OCI-LY7 (cell line): ENCODE measurements around the gene CEP89. TPM values are rescaled to one million over a fixed set of nuclear protein-coding genes. Genes with fewer than 3 reads are reported as not detected.

Source experiments
- BruUV-seq: library from RNA; stranded (reverse); fragments of 400-500 nt; replicated peaks from 2 replicates; lab custom pipeline; 2021; lab: Mats Ljungman, UMichigan
- CTCF ChIA-PET: fragments of 300-600 bp; sonication (Branson Sonifier 250); formaldehyde crosslinking; loops from one replicate; lab custom pipeline; 2022; ENCODE audit warnings: antibody characterized with exemption; ENCODE audit not compliant: unreplicated experiment; lab: Charles Lee
- POLR2A ChIA-PET: fragments of 300-600 bp; sonication (Branson Sonifier 250); formaldehyde crosslinking; loops from one replicate; lab custom pipeline; 2022; ENCODE audit warnings: antibody characterized with exemption; lab: Charles Lee
- DNase-seq: peaks from one replicate; pipeline ENCODE4 v3.0.0-alpha.2; 2015; ENCODE audit warnings: low spot score
- H2AFZ ChIP-seq: fragments of 200-600 bp; sonication (generic), shearing (Covaris generic); 2 replicates; pipeline ENCODE4 v1.6.1; 2014; ENCODE audit warnings: mild to moderate bottlenecking, antibody characterized with exemption, low read length, moderate library complexity
- H3K27ac ChIP-seq: fragments of 200-600 bp; sonication (generic); 2 replicates; pipeline ENCODE4 v1.5.1; 2014; ENCODE audit warnings: mixed run types, low read depth, mild to moderate bottlenecking, moderate library complexity, low read length, inconsistent platforms; ENCODE audit not compliant: poor library complexity, severe bottlenecking
- H3K36me3 ChIP-seq: fragments of 200-600 bp; sonication (generic); 2 replicates; pipeline ENCODE4 v1.6.1; 2014; ENCODE audit warnings: mild to moderate bottlenecking, antibody characterized with exemption, low read length, moderate library complexity, mixed read lengths; ENCODE audit not compliant: insufficient read depth
- H3K4me1 ChIP-seq: fragments of 200-600 bp; sonication (generic); 2 replicates; pipeline ENCODE4 v1.5.1; 2014; ENCODE audit warnings: mild to moderate bottlenecking, low read length; ENCODE audit not compliant: insufficient read depth, poor library complexity, severe bottlenecking
- H3K4me2 ChIP-seq: fragments of 200-600 bp; sonication (generic); 2 replicates; pipeline ENCODE4 v1.6.1; 2014; ENCODE audit warnings: mild to moderate bottlenecking, low read length
- H3K4me3 ChIP-seq: fragments of 200-600 bp; sonication (generic); 2 replicates; pipeline ENCODE4 v1.5.1; 2014; ENCODE audit warnings: mild to moderate bottlenecking, low read depth, low read length; ENCODE audit not compliant: poor library complexity, severe bottlenecking
- H3K79me2 ChIP-seq: fragments of 200-600 bp; sonication (generic); 2 replicates; pipeline ENCODE4 v1.6.1; 2016; ENCODE audit warnings: low read depth, mild to moderate bottlenecking, low read length, moderate library complexity, mixed read lengths; ENCODE audit not compliant: insufficient read depth
- H3K9me2 ChIP-seq: fragments of 200-600 bp; sonication (generic); 2 replicates; pipeline ENCODE4 v1.6.1; 2016; ENCODE audit warnings: mild to moderate bottlenecking, low read length, mixed read lengths; ENCODE audit not compliant: insufficient read depth
- H3K9me3 ChIP-seq: fragments of 200-600 bp; sonication (generic); 2 replicates; pipeline ENCODE4 v1.6.1; 2014; ENCODE audit warnings: mild to moderate bottlenecking, mixed run types, low read length, mixed read lengths
- H4K20me1 ChIP-seq: fragments of 200-600 bp; sonication (generic); 2 replicates; pipeline ENCODE4 v1.6.1; 2014; ENCODE audit warnings: mild to moderate bottlenecking, antibody characterized with exemption, low read length, moderate library complexity, mixed read lengths; ENCODE audit not compliant: insufficient read depth
- EZH2phosphoT487 ChIP-seq: fragments of 200-600 bp; sonication (generic); IDR thresholded peaks from 2 replicates; pipeline ENCODE4 v1.6.1; 2018; ENCODE audit warnings: low read depth, borderline replicate concordance, mild to moderate bottlenecking, mixed run types, antibody characterized with exemption, low read length, moderate library complexity, mixed read lengths
- intact Hi-C: fragments of 100-400 bp; cut with micrococcal nuclease; formaldehyde crosslinking; loops from one replicate; pipeline ENCODE4 v1.10.0; 2022; ENCODE audit not compliant: unreplicated experiment
- total RNA-seq, 2 experiments: library from RNA; depleted of rRNA in 1 of 2; stranded (reverse); fragments of >200 nt in 1 of 2; shearing (Covaris generic) in 1 of 2; gene quantifications; 2 replicates each; pipeline ENCODE4 v1.2.3, GENCODE V29; 2014 to 2022
- TF ChIP-seq, protein P1 (sequence below): fragments of 200-600 bp; sonication (generic); conservative IDR thresholded peaks from 2 replicates; pipeline ENCODE4 v1.5.1; 2014; ENCODE audit warnings: mild to moderate bottlenecking, antibody characterized with exemption, low read length, moderate library complexity, mixed read lengths

Gene CEP89
- total RNA-seq, 2 experiments from 2014 or later = 15.8 to 20.6 TPM

DNA sequence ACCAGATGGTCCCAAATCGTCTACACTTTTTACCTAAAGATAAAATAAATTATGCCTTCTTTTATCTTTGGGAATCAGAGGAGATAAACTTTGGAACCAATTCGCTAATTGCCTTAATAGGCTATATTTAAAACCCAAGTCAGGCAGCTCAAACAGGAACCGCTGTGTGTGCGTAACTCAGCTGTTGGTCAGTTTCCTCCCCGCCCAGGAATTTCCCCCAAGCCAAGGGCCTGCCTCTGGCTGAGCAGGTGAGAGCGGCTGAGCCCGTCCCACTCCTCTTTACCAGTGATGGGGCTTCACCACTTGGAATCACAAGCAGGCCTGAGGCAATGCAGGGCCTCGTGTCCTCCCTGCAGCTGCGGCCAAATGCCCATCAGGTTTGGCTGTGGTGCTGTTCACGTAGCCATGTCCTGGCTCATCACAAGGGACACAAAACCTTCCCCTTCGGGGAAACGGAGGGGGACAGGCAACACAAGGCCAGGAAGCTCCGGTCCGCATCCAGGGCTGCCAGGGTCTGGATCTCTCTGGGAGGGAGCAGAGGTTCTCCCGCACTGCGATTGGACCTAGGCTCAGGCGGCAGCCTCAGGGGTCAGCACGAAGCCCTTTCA is 101.7 kb downstream of the CEP89 start:
- no peak overlapping the region for H3K27ac ChIP-seq
- H3K4me3 ChIP-seq = no peak overlapping the region
- CTCF ChIA-PET = no interaction called here
- H4K20me1 ChIP-seq = no peaks in the 10 kb centered on the region
- POLR2A ChIA-PET = no interaction called here
- no peaks in the 10 kb centered on the region for H3K9me3 ChIP-seq
- no peak overlapping the region for H3K4me2 ChIP-seq
- intact Hi-C loops = no loop called here
- no peak for DNase-seq
- no peaks in the 10 kb centered on the region for H3K9me2 ChIP-seq
- H3K4me1 ChIP-seq = no peaks in the 10 kb centered on the region
- no peaks in the 10 kb centered on the region for H3K36me3 ChIP-seq
- BruUV-seq = no TSS peak
- no peaks in the 10 kb centered on the region for H3K79me2 ChIP-seq
- TF ChIP-seq EZH2phosphoT487 = no peak
- TF ChIP-seq, protein P1, sequence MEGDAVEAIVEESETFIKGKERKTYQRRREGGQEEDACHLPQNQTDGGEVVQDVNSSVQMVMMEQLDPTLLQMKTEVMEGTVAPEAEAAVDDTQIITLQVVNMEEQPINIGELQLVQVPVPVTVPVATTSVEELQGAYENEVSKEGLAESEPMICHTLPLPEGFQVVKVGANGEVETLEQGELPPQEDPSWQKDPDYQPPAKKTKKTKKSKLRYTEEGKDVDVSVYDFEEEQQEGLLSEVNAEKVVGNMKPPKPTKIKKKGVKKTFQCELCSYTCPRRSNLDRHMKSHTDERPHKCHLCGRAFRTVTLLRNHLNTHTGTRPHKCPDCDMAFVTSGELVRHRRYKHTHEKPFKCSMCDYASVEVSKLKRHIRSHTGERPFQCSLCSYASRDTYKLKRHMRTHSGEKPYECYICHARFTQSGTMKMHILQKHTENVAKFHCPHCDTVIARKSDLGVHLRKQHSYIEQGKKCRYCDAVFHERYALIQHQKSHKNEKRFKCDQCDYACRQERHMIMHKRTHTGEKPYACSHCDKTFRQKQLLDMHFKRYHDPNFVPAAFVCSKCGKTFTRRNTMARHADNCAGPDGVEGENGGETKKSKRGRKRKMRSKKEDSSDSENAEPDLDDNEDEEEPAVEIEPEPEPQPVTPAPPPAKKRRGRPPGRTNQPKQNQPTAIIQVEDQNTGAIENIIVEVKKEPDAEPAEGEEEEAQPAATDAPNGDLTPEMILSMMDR = no peak
- H2AFZ ChIP-seq = no peak overlapping the region

DNA sequence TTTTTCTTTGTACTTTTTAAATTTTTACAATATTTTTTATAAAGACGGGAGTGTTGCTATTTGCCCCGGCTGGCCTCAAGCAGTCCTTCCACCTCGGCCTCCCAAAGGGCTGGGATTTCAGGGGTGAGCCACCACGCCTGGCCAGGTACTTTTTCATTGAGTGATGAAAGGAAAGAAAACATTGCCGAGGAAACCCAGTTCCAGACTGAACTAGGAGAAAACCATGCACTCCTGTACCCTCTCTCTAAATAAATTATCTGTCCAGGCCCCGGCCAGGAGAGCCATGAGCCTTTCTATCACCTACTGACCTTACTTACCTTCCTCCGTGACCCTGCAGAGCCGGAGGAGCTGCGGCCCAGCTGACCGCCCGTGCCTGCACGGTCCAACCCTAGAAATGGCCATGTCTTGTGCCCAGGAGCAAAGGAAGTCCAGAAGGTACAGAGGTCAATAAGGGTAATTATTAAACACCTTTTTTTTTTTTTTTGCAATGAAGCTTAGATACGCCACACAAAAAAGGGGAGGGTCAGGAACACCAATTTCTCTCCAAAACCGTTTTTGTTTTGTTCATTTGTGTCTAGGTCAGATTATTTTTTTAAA is 102.3 kb downstream of the CEP89 start, which contains the start of gene SLC7A9:
SLC7A9 (minus strand) TSS at position 399 of the 597 bp plus-strand sequence. CDS start 1,233 bp downstream, outside the sequence.
- intact Hi-C loops = no loop called here
- BruUV-seq = no TSS peak
- Histone ChIP-seq H3K4me2 (no peak within 1 kb of the TSS), H3K9me3 (no peaks in the 10 kb centered on the region), H3K36me3 (no peaks in the 10 kb centered on the region), H3K27ac (no peak within 1 kb of the TSS), H2AFZ (no peak within 1 kb of the TSS), H3K4me1 (no peaks in the 10 kb centered on the region), H3K79me2 (no peaks in the 10 kb centered on the region), H3K9me2 (no peaks in the 10 kb centered on the region), H4K20me1 (no peaks in the 10 kb centered on the region), H3K4me3 (no peak within 1 kb of the TSS)
- POLR2A ChIA-PET = interaction anchor here (0.6 kb wide), 1 partner anchor 63 kb away, joined by 3 read pairs; no protein-coding TSS in a partner anchor
- no peak for DNase-seq
- no peak for TF ChIP-seq EZH2phosphoT487
- TF ChIP-seq, protein P1 = no peak
- CTCF ChIA-PET = no interaction called here
